T-helper 9 cell (primary cell): ENCODE results near the gene CNTNAP2.
"Not testable (repeated sequence)": the region's sequence is repeated elsewhere in the genome, so short reads cannot be mapped to it uniquely, and the experiment has no call there.

Source experiments
- DNase-seq: peaks from one replicate; pipeline ENCODE4 v3.0.0-alpha.2; 2020

Gene CNTNAP2

DNA sequence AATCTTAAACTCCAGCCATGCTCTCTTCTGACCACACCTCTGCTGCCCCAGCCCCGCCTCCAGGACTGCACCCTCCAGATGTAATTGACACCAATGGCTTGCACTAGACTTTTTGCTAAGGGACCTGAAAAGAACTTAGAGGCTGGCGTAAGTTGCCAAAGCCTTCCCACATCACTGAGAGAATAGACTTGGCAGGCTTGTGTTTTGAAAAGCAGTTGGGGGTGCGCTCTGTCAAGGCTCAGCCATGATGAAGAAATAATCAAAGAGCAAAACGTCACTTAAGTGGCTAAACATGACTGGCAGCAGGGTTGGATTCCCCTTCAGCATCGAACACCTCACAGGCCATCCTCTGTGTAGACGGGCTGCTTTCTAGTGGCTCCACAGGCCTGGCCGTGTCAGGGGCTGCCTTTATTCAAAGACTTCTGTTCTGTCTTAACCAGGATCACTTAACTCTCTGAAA lies 2278.8 kb downstream of the CNTNAP2 start:
- no peak for DNase-seq

DNA sequence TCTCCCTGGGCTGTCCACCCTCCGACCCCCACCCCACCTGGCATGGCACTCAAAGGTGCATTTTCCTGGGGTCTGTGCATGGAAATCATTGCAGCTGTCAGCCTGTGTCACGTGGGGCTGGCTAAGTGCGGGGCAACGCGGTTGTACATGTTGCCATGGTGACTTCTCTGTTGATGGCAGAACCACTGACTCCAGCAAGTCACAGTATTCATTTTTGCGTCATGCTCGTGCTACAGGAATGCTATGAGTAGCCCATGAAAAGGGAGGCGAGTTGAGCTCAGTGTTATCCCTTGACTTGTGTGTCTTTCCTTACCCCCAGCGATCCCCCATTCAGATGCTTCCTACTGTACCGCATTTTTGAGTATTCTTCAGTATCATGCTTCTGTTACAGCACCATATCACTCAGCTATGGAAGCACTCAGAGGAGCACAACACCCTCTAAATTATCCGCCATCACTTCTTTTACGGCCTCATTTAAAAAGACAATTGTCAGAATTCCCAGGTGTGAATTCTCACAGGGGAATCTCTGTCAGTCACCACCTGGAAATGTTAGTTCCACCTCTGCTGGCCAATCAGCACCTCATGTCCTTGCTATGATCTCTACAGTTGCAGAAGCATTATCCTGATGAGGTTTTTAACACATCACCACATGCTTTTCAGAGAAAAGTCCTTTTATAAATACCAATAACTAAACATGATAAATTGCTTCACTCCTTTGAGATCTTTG lies 2279.6 kb downstream of the CNTNAP2 start:
- no peak for DNase-seq

DNA sequence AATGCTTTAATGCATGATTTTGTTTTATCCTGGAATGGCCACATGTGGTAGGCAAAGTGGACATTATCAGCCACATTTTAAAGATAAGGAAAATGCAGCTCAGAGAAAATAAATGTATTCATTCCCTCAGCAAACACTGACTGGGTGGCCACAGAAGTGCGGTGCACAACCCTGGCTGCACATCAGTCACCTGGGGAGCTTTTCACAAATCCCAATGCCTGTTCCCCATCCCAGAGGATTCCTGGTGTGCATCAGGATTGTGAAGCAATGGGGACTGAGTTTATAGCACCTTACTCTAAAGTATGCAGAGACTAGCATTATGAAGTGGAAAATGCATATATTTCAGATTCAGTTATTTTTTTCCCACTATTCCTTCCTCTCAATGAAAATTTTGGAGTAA lies 2280.5 kb downstream of the CNTNAP2 start:
- DNase-seq: no peak

DNA sequence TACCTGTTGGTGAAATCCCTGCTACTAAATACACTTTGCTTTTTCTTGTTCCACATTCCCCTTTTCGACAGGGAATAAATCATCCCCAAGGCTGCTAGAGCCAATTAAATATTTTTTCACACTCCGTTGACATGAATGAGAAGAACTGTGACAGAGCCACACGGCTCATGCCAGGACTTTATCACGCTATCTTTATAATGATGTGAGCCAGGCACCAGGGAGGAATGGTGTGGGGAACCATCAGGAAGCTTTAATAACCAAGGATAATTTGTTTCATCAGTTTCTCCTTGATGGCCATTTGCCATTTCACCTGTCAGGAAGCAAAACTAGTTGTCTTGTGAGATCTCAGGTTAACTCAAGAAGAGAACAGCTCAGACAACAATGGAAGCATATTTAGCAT lies 2280.9 kb downstream of the CNTNAP2 start:
- no peak for DNase-seq

DNA sequence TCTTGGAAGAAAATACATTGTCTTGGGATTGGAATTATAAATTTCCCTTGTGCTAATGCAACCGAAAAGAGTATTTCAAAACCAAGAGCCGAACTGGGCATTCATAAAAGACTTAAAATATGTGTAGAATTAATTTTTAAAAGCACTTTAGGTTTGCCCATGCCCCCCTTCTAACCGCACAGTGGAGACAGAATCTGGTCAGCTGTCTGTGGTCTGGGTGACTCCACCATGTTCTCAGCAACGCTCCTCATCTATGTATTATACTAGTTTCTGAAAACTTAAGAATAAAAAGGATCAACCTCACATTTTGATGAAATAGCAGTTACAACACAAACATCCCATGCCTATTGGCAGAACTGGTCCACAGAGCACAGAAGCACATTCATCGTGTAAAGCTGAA lies 2281.4 kb downstream of the CNTNAP2 start:
- DNase-seq: no peak

DNA sequence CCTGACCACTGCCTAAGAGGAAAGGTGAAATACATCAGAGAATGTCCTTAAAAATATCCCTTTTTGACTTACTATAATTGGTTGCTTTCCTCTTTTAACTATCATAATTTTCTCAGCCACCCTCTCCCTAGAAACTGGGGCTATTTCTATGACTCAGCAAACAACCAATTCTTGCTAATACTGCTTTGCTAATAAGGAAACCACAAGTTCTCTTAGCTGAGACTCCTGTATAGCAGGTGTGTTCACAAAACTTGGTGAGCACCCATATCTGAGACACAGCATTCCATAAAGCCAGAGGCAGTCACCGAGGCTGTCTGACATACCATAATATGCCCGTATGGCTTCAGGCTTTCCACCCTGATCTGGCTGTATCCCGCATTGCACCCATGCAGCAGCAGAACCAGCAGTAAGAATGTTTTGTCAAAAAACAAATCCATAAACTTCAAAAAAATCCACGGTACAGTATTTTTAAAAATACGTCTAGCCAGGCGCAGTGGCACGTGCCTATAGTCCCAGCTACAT lies 2282.3 kb downstream of the CNTNAP2 start:
- DNase-seq: no peak

DNA sequence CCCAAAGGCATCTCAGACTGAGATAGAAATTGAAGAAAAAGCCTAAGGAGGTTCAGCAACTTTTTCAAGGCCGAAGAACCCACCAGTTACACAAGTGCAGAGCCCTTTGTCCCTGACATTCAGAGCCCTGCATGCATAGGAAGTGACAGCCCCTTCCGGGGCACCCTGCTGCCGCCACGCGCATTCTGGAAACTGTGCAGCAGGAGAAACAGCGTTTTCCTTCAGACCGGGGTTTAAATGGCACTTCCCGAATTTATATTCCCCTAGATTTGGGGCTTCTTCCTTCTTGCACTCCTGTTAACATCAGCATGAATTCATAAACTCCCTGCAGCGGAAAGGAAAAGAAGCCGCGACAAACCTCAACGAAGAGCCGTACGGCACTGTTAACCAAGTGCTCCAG lies 2283.5 kb downstream of the CNTNAP2 start:
- DNase-seq: no peak

DNA sequence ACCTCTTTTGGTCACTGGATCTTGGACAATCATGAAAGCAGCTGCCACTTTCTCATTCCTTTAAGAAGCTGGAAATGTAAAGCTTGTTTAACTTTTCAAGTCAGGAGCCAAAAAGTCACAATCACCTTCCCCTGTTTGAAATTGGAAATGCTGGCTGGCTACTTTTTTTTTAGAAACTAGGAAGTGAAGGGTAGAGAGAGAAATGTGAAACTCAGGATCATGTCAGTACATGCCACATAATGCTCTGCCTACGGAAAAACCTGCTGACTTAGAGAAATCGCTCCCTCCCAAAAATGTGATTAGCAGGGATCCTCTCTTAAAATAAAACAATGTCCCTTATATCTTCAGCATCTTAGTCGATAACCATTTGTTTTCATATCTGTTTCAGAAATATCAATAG lies 2285.6 kb downstream of the CNTNAP2 start:
- DNase-seq: no peak

DNA sequence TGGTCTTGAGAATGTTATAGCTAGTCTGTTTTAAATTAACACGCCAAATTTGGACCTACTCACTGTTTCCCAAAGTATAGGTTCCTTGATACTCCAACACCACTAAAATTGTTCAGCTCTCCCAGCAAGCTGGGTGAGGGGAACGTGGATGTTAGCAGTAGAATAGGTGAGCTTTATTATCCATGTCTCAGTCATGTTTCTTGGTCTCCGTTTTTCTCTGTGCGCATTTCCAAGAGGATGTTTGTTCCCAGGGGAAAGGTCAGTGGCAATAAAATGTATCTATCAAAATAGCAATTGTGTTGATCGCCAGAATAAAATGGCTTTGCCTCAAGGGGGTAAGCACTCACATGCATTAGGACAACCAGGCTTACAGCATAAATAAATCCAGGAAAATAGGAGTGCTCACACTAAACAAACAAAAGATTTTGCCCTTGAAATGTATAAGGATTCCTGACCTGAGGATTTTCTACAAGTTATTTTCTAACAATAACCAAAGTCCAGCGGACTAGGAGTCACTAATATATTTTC lies 2286.9 kb downstream of the CNTNAP2 start:
- no peak for DNase-seq

DNA sequence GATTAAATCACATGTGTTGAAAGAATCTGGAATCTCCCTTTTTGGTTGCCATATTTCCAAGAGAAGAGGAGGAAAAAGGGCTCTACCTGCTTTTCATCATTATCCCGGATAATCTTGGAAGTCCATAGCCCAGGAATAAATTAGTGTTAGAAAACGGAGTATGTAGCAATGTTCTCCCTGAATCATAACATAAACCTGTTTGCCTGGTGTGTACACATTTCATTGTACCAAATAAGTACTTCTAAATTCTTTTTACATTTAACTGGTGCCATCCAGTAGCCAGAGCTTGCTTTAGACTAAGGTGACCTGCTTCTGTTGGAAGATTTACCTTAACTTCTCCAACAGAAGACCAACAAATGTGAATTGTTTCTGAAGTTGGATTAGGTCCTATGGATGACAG lies 2291.7 kb downstream of the CNTNAP2 start:
- no peak for DNase-seq

DNA sequence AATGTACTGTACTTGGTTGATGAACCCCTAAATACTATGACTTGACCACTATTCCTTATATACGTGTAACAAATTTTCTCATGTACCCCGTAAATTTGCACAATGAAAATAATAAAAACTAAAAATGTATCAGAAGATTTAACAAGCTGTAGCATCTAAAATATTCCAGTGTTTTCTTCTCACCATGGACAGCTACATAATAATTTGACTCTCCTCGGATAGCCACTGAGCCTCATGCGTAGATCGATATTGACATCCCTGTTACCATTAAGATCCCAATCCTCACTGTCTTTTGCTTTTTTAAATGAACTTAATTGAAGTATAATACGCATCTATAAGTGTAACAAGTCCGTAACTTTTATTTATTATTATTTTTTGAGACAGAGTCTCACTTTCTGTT lies 2294.3 kb downstream of the CNTNAP2 start:
- no peak for DNase-seq

DNA sequence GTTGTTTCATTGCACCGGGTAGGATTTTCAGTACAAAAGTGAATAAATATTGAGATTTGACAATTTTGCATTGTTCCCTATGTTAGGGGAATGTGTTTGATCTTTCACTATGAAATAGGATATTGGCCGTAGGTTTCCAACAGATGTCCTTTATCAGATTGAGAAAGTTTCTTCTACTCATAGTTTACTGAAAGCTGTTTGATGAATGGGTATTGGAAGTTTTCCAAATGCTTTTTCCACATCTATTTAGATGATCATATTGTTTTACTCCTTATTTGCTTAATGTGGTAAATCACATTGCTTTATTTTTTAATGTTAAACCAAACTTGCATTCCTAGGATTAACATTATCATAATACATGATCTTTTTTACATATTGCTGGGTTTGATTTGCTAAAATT lies 2296.1 kb downstream of the CNTNAP2 start:
- no peak for DNase-seq

DNA sequence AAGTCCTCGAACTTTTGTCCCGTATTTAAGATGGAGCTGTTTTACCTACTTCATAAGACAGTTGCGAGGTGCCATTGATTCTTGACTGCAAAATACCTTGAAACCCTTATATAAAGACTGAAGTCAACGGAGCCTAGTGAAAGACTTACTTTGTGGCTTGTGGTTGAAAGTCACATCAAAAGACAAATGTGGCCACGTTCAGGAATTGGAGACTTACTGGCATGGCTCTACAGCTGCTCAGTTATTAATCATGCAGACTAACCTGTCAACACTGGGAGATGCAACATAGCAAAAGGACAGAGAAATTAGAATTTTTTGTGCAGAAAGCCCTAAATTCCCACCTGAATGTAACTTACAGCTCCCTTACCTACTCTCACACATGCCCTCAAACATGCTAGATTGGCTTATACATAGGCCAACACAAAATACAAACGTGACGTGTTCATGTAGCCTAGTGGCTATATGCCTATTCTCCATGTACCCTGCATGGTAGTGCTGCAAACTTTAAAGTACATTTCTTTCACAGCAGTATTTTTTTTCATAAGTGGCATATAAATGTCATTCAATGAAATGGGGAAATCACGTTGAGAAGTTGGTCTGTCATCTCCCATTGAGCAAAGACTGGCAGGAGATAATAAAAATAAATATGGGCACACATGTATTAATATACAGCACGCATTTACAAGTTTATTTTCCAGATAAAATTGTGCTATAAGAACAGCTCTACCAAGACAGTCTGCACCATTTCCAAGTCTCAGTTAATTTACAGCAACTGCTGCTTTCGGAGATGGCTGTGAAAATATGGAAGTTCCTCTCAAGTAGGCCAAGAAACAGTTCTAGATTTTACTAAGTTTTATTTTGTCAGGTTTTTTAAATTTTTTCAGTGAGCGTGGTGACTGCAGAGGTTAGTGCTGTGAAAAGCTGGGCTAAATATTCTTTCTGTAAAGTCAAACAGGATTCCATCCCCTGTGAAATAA lies 2303.5 kb downstream of the CNTNAP2 start:
- no peak for DNase-seq

DNA sequence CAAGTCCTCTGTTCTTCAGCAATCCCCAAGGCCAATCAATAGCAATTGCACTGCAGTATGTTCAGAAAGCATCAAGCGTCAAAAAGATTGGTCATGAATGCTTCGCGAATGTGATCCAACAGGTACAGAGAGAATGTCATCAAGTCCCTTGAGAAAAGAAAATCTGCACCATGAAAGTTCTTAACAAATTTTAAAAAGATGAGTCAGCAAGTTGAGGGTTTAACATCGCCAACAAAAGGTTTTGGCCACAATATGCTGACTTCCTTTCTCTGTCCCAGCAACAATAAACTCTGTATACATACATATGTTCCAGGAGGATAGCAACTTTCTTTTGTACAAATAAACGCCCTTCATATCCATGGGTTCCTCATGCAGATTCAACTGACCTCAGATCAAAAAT lies 2305.4 kb downstream of the CNTNAP2 start:
- no peak for DNase-seq

DNA sequence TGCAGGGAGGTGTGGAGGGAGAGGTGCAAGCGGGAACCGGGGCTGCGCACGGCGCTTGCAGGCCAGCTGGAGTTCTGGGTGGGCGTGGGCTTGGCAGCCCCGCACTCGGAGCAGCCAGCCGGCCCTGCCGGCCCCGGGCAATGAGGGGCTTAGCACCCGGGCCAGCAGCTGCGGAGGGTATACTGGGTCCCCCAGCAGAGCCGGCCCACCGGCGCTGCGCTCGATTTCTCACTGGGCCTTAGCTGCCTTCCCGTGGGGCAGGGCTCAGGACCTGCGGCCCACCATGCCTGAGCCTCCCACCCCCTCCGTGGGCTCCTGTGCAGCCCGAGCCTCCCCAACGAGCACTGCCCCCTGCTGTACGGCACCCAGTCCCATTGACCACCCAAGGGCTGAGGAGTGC lies 2309.8 kb downstream of the CNTNAP2 start:
- not testable (repeated sequence) for DNase-seq

DNA sequence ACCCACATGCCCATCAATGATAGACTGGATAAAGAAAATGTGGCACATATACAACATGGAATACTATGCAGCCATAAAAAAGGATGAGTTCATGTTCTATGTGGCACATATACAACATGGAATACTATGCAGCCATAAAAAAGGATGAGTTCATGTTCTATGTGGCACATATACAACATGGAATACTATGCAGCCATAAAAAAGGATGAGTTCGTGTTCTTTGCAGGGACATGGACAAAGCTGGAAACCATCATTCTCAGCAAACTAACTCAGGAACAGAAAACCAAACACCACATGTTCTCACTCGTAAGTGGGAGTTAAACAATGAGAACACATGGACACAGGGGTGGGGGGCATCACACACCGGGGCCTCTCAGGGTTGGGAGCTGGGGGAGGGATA lies 2314.1 kb downstream of the CNTNAP2 start:
- not testable (repeated sequence) for DNase-seq

DNA sequence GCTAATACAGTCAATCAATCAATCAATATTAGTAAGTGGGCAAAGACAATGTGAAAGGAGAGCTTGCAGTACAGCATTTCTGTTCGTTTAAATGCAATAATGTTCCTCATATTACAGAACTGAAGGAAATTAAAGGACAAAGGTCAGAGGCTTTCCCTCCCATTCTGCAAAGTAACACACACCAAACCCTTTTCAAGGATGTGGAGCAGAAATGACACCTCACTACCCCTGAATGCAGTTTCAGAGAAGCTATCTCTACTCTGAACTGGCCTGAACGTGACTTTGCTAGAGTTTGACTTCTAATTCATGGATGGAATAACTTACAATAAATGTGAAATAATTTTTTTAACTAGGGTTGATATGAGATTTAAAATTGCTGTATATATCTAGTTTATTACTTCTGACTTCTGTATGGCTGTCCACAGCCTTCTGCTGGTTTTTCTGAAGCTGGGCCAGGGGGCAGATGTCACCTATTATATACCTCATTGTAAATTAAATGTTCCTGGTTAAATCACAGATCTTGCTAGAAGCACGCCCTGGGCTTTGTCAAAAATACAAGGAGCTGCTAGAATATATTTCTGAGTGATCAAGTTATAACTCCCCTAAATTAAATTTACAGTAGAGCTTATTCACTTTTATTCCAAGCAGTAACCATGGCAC lies 2317.1 kb downstream of the CNTNAP2 start:
- no peak for DNase-seq

DNA sequence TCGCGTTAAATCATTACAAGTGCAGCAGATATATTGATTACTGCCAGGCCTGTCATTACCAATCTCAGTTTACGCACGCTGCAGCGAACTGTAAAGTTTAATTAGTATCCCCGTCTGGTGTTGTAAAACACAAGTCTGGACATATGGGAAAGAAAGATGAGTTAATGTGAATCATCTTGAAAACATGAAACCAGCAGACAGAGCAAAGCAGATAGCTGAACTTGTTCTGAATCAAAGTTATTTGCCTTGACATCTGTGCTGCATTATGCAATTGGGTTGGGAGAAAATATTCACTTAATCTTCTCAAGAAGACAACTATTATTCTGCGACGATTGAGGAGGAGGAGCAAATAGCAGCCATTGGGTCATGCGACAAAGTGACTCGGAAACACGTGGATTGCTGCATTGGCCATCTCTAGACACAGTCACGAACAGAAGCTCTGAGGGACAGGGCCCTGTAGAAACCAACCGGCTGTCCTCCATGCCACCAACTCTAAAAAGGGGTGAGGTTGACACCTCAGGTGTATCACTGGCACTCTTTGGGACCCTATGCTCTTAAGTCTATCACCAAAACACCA lies 2317.7 kb downstream of the CNTNAP2 start:
- no peak for DNase-seq

DNA sequence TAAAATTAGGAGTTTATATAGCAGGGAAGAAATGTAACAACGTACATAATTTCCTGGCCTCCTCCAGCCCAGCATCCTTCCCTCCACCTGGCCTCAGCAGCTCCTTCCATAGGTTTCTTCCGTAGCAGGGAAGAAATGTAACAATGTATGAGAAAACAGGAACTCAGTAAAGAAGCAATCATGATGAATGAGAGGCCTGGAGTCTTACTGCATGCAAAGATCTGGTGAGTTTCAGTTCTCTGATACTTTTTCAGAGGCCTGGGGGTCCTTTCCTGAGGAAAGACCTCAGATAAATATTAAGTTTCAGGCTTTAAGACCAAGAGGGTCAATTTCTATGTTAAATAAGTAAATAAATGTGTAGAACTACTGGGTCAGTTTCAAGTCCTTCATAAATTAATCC lies 2318.3 kb downstream of the CNTNAP2 start:
- DNase-seq: no peak

DNA sequence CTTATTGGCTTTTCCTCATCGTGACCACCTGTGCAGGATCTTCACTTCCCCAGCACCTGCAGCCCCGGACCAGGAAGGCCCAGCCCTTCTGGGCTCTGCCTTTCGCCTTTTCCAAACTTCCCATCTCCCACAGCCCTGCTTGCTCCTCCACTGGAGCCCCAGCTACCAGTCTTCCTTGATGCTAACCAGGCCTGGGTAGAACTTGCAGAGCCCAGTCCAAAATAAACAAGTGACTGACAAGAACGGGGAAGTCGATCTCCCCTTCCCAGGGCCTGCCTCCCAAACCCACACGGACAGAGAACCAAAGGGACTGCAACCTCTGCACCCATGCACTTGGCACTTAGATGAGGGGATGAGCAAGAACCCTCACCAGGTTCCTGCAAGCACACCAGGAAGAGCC lies 2319.1 kb downstream of the CNTNAP2 start:
- no peak for DNase-seq

DNA sequence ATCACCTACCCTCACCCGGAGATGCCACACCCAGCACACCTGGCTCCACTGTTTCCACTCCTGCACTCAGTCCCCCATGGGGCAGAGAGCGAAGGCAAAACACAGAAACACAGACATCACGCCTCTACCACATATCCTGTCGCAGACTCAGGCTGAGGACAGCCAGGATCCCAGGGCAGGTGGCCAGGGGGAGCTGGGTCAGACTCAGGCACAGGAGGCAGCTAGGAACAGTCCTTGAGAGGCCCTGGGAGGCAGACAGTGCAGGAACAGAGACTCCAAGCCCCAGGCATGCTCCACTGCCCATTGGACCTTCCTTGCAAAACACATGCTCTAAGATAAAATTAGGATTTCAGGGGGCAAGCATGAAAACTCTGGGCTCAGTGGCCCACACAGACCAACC lies 2319.5 kb downstream of the CNTNAP2 start:
- DNase-seq: no peak

DNA sequence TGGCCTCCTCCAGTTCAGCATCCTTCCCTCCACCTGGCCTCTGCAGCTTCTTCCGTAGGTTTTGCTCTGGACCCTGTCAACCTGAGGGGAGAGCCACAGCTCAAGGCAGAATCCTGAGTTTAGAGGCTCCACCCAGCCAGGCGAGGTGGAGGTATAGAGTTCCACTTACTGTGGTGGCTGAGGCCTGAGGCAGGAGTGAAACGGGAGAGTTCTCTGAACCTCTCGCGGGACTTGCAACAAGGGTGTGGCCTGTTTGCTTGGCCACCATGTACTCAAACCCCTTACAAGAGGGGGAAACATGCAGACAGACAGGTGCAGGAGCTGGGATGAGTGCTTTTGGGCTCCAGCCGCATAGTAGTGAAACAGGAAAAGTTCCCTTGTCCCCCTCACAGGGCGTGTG lies 2320.0 kb downstream of the CNTNAP2 start:
- no peak for DNase-seq

DNA sequence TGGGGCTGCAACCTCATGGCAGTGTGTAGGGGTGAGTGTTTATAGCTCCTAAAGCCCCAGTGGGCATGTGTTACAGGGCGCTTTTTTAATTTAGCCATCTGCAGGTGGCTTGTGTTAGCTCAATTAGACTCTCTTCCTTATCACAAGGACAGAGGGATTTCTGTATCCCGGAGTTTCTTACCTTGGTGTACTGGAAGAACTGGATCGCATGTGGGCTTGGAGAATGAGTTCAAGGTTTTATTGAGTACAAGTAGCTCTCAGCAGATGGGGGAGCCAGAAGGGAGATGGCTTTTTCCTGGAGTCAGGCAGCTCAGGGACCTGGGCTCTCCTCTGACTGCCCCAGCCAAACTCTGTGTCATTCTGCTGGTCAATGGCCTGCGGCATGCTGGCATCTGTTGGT lies 2320.4 kb downstream of the CNTNAP2 start:
- DNase-seq: no peak
